ENCODE data around the gene SEPTIN3.

The SEPTIN3 gene

GRCh38 chr22:41925783-41926460, 43.3 kb upstream of the SEPTIN3 start:
- TF ChIP-seq, protein P1, sequence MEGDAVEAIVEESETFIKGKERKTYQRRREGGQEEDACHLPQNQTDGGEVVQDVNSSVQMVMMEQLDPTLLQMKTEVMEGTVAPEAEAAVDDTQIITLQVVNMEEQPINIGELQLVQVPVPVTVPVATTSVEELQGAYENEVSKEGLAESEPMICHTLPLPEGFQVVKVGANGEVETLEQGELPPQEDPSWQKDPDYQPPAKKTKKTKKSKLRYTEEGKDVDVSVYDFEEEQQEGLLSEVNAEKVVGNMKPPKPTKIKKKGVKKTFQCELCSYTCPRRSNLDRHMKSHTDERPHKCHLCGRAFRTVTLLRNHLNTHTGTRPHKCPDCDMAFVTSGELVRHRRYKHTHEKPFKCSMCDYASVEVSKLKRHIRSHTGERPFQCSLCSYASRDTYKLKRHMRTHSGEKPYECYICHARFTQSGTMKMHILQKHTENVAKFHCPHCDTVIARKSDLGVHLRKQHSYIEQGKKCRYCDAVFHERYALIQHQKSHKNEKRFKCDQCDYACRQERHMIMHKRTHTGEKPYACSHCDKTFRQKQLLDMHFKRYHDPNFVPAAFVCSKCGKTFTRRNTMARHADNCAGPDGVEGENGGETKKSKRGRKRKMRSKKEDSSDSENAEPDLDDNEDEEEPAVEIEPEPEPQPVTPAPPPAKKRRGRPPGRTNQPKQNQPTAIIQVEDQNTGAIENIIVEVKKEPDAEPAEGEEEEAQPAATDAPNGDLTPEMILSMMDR (IDR thresholded peaks at IDR 0.05; ENCODE audit: control extremely low read depth, extremely low read depth, low read depth, missing control alignments) = peak; percentile 94
- ChIA-PET CTCF (interaction anchor here (0.6 to 11.5 kb wide), 24 partner anchors 11 to 244 kb away, joined by 3 to 229 read pairs (median 4); partner anchors contain the start of genes CENPM, SHISA8 and SREBF2), POLR2A (interaction anchor here (0.5 to 7.5 kb wide), 9 partner anchors 10 to 127 kb away, joined by 3 to 118 read pairs (median 6); partner anchors contain the start of genes SHISA8 and SREBF2)
- peak; percentile 63 for DNase-seq (ENCODE audit: extremely low spot score)

DNA sequence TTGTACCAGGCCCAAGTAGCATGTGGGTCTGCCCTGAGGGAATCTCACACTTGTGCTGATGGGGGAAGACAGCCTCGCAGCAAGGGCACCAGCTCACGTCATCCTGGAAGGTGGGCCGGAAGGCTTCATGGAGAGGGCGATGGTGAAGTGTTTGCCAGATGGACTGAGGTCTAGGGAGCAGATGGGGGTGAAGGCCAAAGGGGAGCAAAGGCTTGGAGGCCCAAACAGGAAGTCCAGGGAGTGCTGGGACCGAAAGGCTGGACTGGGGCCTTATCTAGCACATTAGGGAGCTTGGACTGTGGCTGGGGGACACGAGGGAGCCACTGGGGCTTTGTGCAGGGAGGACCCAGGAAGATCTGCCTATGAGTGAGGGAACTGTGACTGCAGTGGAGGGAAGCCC, 41.4 kb upstream of the SEPTIN3 start:
- TF ChIP-seq, protein P1 (IDR thresholded peaks at IDR 0.05; ENCODE audit: control extremely low read depth, extremely low read depth, low read depth, missing control alignments) = no peak
- no peak for DNase-seq (ENCODE audit: extremely low spot score)
- ChIA-PET POLR2A (interaction anchor here (1.1 to 7.5 kb wide), 2 partner anchors 10 to 19 kb away, joined by 3 to 118 read pairs; partner anchors contain the start of gene CENPM), CTCF (interaction anchor here (1.2 to 11.5 kb wide), 5 partner anchors 9 to 231 kb away, joined by 3 to 229 read pairs (median 6); no protein-coding TSS in a partner anchor)

GRCh38 chr22:41928593-41929417, 40.4 kb upstream of the SEPTIN3 start:
- TF ChIP-seq, protein P1 (IDR thresholded peaks at IDR 0.05; ENCODE audit: control extremely low read depth, extremely low read depth, low read depth, missing control alignments) = no peak
- no peak for DNase-seq (ENCODE audit: extremely low spot score)
- CTCF ChIA-PET = interaction anchor here (0.6 to 11.5 kb wide), 6 partner anchors 9 to 232 kb away, joined by 3 to 229 read pairs (median 4); no protein-coding TSS in a partner anchor
- POLR2A ChIA-PET = interaction anchor here (0.7 to 7.5 kb wide), 3 partner anchors 9 to 456 kb away, joined by 3 to 118 read pairs (median 3); partner anchors contain the start of gene CENPM

- ChIA-PET POLR2A (interaction anchor here (0.7 to 7.5 kb wide), 2 partner anchors 8 to 455 kb away, joined by 3 to 118 read pairs; no protein-coding TSS in a partner anchor), CTCF (interaction anchor here (1.5 to 11.5 kb wide), 3 partner anchors 8 to 108 kb away, joined by 4 to 229 read pairs (median 5); no protein-coding TSS in a partner anchor)
- DNase-seq (ENCODE audit: extremely low spot score) = peak; percentile 28
- TF ChIP-seq, protein P1 (IDR thresholded peaks at IDR 0.05; ENCODE audit: control extremely low read depth, extremely low read depth, low read depth, missing control alignments) = no peak
Measured at GRCh38 chr22:41929418-41929810, 39.8 kb upstream of the SEPTIN3 start.

GRCh38 chr22:41931701-41932269, 37.5 kb upstream of the SEPTIN3 start:
- ChIA-PET CTCF (interaction anchor here (0.6 to 1.3 kb wide), 2 partner anchors 9 kb away, joined by 4 to 7 read pairs; no protein-coding TSS in a partner anchor), POLR2A (interaction anchor here (0.6 kb wide), 1 partner anchor 506 kb away, joined by 3 read pairs; no protein-coding TSS in a partner anchor)
- no peak for DNase-seq (ENCODE audit: extremely low spot score)
- TF ChIP-seq, protein P1 (IDR thresholded peaks at IDR 0.05; ENCODE audit: control extremely low read depth, extremely low read depth, low read depth, missing control alignments) = no peak
